ENCODE measurements around the gene PLEKHG5.

Gene PLEKHG5

GRCh38 chr1:6509220-6509918 lies 17.9 kb upstream of the PLEKHG5 start:
- no peak for DNase-seq (ENCODE audit: low read depth)

- DNase-seq (ENCODE audit: low read depth): no peak
Measured at GRCh38 chr1:6508816-6509189, 17.3 kb upstream of the PLEKHG5 start.

- no peak for DNase-seq (ENCODE audit: low read depth)
Measured at GRCh38 chr1:6508154-6508815, 16.8 kb upstream of the PLEKHG5 start.

- DNase-seq (ENCODE audit: low read depth): no peak
Measured at GRCh38 chr1:6507461-6507911, 16.0 kb upstream of the PLEKHG5 start.

- no peak for DNase-seq (ENCODE audit: low read depth)
Measured at GRCh38 chr1:6507037-6507428, 15.6 kb upstream of the PLEKHG5 start.

- DNase-seq (ENCODE audit: low read depth): no peak
Measured at GRCh38 chr1:6506210-6507036, 15.0 kb upstream of the PLEKHG5 start.

GRCh38 chr1:6505367-6506209 lies 14.1 kb upstream of the PLEKHG5 start:
- no peak for DNase-seq (ENCODE audit: low read depth)

- DNase-seq (ENCODE audit: low read depth): no peak
Measured at GRCh38 chr1:6504887-6505286, 13.4 kb upstream of the PLEKHG5 start.

- DNase-seq (ENCODE audit: low read depth): no peak
Measured at GRCh38 chr1:6503884-6504602, 12.6 kb upstream of the PLEKHG5 start.

GRCh38 chr1:6502000-6502891 lies 10.8 kb upstream of the PLEKHG5 start:
- no peak for DNase-seq (ENCODE audit: low read depth)

GRCh38 chr1:6501279-6501813 lies 9.9 kb upstream of the PLEKHG5 start:
- no peak for DNase-seq (ENCODE audit: low read depth)

GRCh38 chr1:6500544-6501278 lies 9.2 kb upstream of the PLEKHG5 start:
- no peak for DNase-seq (ENCODE audit: low read depth)

- no peak for DNase-seq (ENCODE audit: low read depth)
Measured at GRCh38 chr1:6499296-6499695, 7.8 kb upstream of the PLEKHG5 start.

- no peak for DNase-seq (ENCODE audit: low read depth)
Measured at GRCh38 chr1:6498576-6499111, 7.2 kb upstream of the PLEKHG5 start.

GRCh38 chr1:6497867-6498575 lies 6.6 kb upstream of the PLEKHG5 start:
- DNase-seq (ENCODE audit: low read depth): no peak

GRCh38 chr1:6497215-6497866 lies 5.9 kb upstream of the PLEKHG5 start:
- no peak for DNase-seq (ENCODE audit: low read depth)

- no peak for DNase-seq (ENCODE audit: low read depth)
Measured at GRCh38 chr1:6496890-6497214, 5.4 kb upstream of the PLEKHG5 start.

GRCh38 chr1:6496365-6496721 lies 4.9 kb upstream of the PLEKHG5 start:
- no peak for DNase-seq (ENCODE audit: low read depth)
